CD14-positive monocyte (primary cell): ENCODE measurements around the gene SRCAP. TPM values are rescaled to one million over a fixed set of nuclear protein-coding genes. Genes with fewer than 3 reads are reported as not detected.

Experiments
- DNase-seq, 3 donors: peaks; one replicate each; pipeline ENCODE4 v3.0.0-alpha.2; 2011 to 2022
- H2AFZ ChIP-seq: 2 replicates; pipeline ENCODE4 v1.6.0; 2012; ENCODE audit warnings: mild to moderate bottlenecking, low read depth, low read length, inconsistent platforms; ENCODE audit not compliant: insufficient read depth, poor library complexity, severe bottlenecking
- H3K27ac ChIP-seq, 2 donors: 1 replicate in 1 of 2; 2 replicates in 1 of 2; pipeline ENCODE4 v1.5.1; 2012 to 2013; ENCODE audit warnings: low read length in 2 of 2, control low read depth in 1 of 2, inconsistent platforms in 1 of 2, low read depth in 1 of 2, mild to moderate bottlenecking in 1 of 2
- H3K27me3 ChIP-seq, 2 donors: one replicate each; pipeline versions ENCODE4 v1.6.0 to v1.6.1; 2011 to 2013; ENCODE audit warnings: low read length in 2 of 2; ENCODE audit not compliant: control insufficient read depth in 2 of 2, insufficient read depth in 2 of 2
- H3K36me3 ChIP-seq, 2 donors: replicated peaks in 1 of 2; 1 replicate in 1 of 2; 2 replicates in 1 of 2; pipeline versions ENCODE4 v1.5.1 to v1.6.1; 2012 to 2013; ENCODE audit warnings: low read length in 2 of 2, control low read depth in 1 of 2, inconsistent platforms in 1 of 2, mild to moderate bottlenecking in 1 of 2; ENCODE audit not compliant: insufficient read depth in 2 of 2, control insufficient read depth in 1 of 2
- H3K4me1 ChIP-seq, 2 donors: 1 replicate in 1 of 2; 2 replicates in 1 of 2; pipeline versions ENCODE4 v1.5.1 to v1.6.1; 2012 to 2013; ENCODE audit warnings: low read length in 2 of 2, control low read depth in 1 of 2, inconsistent platforms in 1 of 2, mild to moderate bottlenecking in 1 of 2, moderate library complexity in 1 of 2; ENCODE audit not compliant: insufficient read depth in 2 of 2, control insufficient read depth in 1 of 2
- H3K4me2 ChIP-seq: replicated peaks from 2 replicates; pipeline ENCODE3; 2012; ENCODE audit warnings: low read length, moderate library complexity, mild to moderate bottlenecking; ENCODE audit not compliant: poor library complexity, severe bottlenecking; ENCODE audit errors: extremely low read depth
- H3K4me3 ChIP-seq, 3 experiments: fragments of 200-600 bp in 1 of 3; sonication (generic) in 1 of 3; replicated peaks in 1 of 3; 1 replicate in 2 of 3; 2 replicates in 1 of 3; pipeline ENCODE4 v1.5.1; 2011 to 2013; ENCODE audit warnings: low read length in 3 of 3, mild to moderate bottlenecking in 3 of 3, control low read depth in 2 of 3, low read depth in 2 of 3, inconsistent platforms in 1 of 3, moderate library complexity in 1 of 3
- H3K79me2 ChIP-seq: 2 replicates; pipeline ENCODE4 v1.6.0; 2012; ENCODE audit warnings: mild to moderate bottlenecking, control low read depth, inconsistent platforms, low read length, moderate library complexity; ENCODE audit not compliant: insufficient read depth
- H3K9ac ChIP-seq: 2 replicates; pipeline ENCODE4 v1.6.0; 2017; ENCODE audit warnings: low read length, mild to moderate bottlenecking; ENCODE audit not compliant: insufficient read depth, poor library complexity, severe bottlenecking
- H3K9me3 ChIP-seq, 2 donors: replicated peaks in 1 of 2; 1 replicate in 1 of 2; 2 replicates in 1 of 2; pipeline versions ENCODE4 v1.5.1 to v1.6.1; 2012 to 2013; ENCODE audit warnings: low read length in 2 of 2, control low read depth in 1 of 2; ENCODE audit not compliant: control insufficient read depth in 1 of 2, insufficient read depth in 1 of 2
- H4K20me1 ChIP-seq: 2 replicates; pipeline ENCODE4 v1.6.0; 2012; ENCODE audit warnings: mild to moderate bottlenecking, low read length, control low read depth, moderate library complexity; ENCODE audit not compliant: insufficient read depth
- H3K27ac Mint-ChIP-seq, 7 donors: one replicate each; pipeline ENCODE4 v1.8.0; 2020; ENCODE audit warnings: mild to moderate bottlenecking in 7 of 7, mixed read lengths in 7 of 7, moderate library complexity in 6 of 7, inconsistent platforms in 2 of 7
- H3K27me3 Mint-ChIP-seq, 3 donors: one replicate each; pipeline ENCODE4 v1.8.0; 2021 to 2022; ENCODE audit warnings: low read depth in 3 of 3, mild to moderate bottlenecking in 3 of 3, mixed read lengths in 3 of 3, moderate library complexity in 3 of 3, inconsistent platforms in 1 of 3
- H3K36me3 Mint-ChIP-seq, 2 donors: one replicate each; pipeline ENCODE4 v1.8.0; 2020; ENCODE audit warnings: mixed read lengths in 2 of 2, inconsistent platforms in 1 of 2, mild to moderate bottlenecking in 1 of 2
- H3K4me1 Mint-ChIP-seq: one replicate; pipeline ENCODE4 v1.8.0; 2020; ENCODE audit warnings: mild to moderate bottlenecking, mixed read lengths
- H3K4me3 Mint-ChIP-seq, 2 donors: one replicate each; pipeline ENCODE4 v1.8.0; 2020; ENCODE audit warnings: mild to moderate bottlenecking in 2 of 2, mixed read lengths in 2 of 2, moderate library complexity in 1 of 2
- H3K9me3 Mint-ChIP-seq, 7 donors: one replicate each; pipeline ENCODE4 v1.8.0; 2020 to 2022; ENCODE audit warnings: mixed read lengths in 7 of 7, mild to moderate bottlenecking in 6 of 7, moderate library complexity in 6 of 7, inconsistent platforms in 2 of 7
- WGBS: methylation state at CpG from one replicate; pipeline ENCODE4 v1.1.5; 2013; ENCODE audit warnings: missing lambda C conversion rate; ENCODE audit not compliant: insufficient coverage; 5-methylcytosine and 5-hydroxymethylcytosine counted together
- intact Hi-C, 2 donors: fragments of 100-400 bp; cut with micrococcal nuclease; formaldehyde crosslinking; loops; one replicate each; pipeline versions ENCODE4 v1.15.0 to v1.15.1; 2023
- polyA plus RNA-seq, 3 donors: library from polyadenylated mRNA; depleted of rRNA in 1 of 3; unstranded in 2 of 3; stranded (reverse) in 1 of 3; fragments of 300-500 nt in 2 of 3; fragments of >200 nt in 1 of 3; fragmentation: Illumina TruSeq in 2 of 3; gene quantifications; 1 replicate in 2 of 3; 2 replicates in 1 of 3; pipeline ENCODE4 v1.2.3, GENCODE V29; 2012 to 2021
- TF ChIP-seq, protein P1 (sequence below): fragments of 200-600 bp; IDR thresholded peaks from one replicate; pipeline ENCODE4 v1.8.0; 2022; ENCODE audit warnings: antibody characterized with exemption, mild to moderate bottlenecking

SRCAP gene
- polyA plus RNA-seq, 3 donors = 3.0 to 16.0 (median 6.3) TPM

DNA sequence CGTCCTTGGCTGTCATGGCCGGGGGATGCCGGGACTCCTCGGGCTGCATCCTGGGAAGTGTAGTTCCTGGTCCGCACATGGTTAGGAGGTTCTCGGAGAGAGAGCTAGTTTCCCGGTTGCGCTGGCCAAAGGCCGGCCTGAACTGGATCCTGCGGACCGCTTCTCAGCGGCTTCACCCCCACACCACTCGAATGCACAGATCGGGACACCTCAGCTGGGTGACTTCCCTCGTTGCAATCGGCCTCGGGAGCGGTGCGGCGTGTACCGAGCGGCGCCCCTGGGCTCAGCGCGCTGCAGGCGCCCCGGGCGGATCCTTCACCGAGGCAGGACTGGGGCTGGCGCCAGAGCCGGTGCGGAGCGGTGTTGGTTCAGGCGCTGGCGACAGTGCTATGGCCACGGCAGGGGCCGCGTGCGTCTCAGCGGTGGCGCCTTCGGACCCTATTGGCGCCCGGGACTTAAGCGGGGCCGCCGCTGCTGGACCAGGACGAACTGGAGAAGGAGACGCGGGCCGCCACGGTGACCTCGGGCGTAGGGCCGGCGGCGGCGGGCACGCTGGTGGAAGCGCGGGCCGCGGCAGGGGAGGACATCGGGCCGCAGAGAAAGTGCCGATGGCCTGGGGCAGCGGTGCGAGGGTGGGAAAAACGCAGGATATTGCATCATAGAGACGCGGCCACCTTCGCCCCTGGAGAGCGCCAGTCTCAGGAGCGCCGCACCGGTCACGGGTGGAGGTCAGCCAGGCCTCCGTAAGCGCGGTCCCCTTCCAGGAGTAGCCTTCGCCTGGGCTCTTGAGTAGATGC, 76.6 kb downstream of the SRCAP start:
- H3K4me1 ChIP-seq = peaks cover 28 to 40% of the 10 kb centered on the region in 2 donors
- peak overlapping the region; percentile 32 to 78 (median 53) for H3K4me3 ChIP-seq
- DNase-seq = peak; percentile 55 to 66 (median 63)
- TF ChIP-seq, protein P1, sequence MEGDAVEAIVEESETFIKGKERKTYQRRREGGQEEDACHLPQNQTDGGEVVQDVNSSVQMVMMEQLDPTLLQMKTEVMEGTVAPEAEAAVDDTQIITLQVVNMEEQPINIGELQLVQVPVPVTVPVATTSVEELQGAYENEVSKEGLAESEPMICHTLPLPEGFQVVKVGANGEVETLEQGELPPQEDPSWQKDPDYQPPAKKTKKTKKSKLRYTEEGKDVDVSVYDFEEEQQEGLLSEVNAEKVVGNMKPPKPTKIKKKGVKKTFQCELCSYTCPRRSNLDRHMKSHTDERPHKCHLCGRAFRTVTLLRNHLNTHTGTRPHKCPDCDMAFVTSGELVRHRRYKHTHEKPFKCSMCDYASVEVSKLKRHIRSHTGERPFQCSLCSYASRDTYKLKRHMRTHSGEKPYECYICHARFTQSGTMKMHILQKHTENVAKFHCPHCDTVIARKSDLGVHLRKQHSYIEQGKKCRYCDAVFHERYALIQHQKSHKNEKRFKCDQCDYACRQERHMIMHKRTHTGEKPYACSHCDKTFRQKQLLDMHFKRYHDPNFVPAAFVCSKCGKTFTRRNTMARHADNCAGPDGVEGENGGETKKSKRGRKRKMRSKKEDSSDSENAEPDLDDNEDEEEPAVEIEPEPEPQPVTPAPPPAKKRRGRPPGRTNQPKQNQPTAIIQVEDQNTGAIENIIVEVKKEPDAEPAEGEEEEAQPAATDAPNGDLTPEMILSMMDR = no peak
- peak overlapping the region; percentile 95 for H3K4me2 ChIP-seq
- H4K20me1 ChIP-seq = peaks cover 36% of the 10 kb centered on the region
- H3K36me3 Mint-ChIP-seq = peaks cover 33 to 41% of the 10 kb centered on the region in 2 donors
- peak overlapping the region; percentile 93 to 97 for H3K4me3 Mint-ChIP-seq
- peaks cover 0 to 3% (median 2%) of the 10 kb centered on the region in 3 donors for H3K27me3 Mint-ChIP-seq
- H3K9me3 ChIP-seq = no peaks in the 10 kb centered on the region
- H3K27me3 ChIP-seq = no peaks in the 10 kb centered on the region
- H3K27ac ChIP-seq = peak overlapping the region; percentile 19 to 63
- peak overlapping the region; percentile 68 for H3K9ac ChIP-seq
- intact Hi-C loops = no loop called here
- peak overlapping the region; percentile 65 for H2AFZ ChIP-seq
- peaks cover 52% of the 10 kb centered on the region for H3K4me1 Mint-ChIP-seq
- peaks cover 8% of the 10 kb centered on the region for H3K79me2 ChIP-seq
- H3K36me3 ChIP-seq = peaks cover 36 to 40% of the 10 kb centered on the region in 2 donors
- no peaks in the 10 kb centered on the region for H3K9me3 Mint-ChIP-seq
- WGBS = under 1% methylated on average over 81 of the region's 81 CpGs
- peak overlapping the region; percentile 67 to 92 (median 83) for H3K27ac Mint-ChIP-seq

DNA sequence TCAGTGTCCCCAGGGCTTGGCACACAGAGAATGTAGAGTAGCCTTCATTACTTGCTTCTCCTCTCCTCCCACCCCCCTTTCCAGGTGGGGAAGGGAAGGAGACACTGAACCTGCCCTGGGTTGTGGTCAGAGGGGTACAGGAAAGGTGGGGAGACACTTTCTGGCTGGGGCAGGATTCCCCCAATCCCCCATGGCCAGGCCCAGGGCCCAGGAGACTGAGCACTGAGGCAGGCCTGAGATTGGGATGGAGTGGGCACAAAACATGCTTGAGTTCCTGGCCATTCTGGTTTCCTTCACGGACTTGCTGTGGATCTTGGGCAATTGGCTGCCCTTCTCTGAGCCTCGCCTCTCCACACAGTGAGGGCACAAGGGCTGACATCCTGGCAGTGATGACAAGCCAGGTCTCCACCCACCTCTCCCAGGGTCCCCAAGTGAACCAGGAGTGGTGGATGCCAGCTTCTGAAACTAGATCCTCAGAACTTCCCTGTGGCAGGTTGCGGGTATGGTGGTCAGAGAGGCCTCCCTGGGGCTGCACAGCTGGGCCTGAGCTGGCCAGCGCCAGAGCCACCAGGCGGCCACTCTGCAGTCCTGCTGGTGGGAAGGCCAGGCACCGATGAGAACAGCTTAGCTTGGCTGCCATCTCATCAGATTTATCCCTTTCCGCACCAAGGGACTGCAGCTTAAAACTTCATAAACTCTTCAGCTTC, 78.8 kb downstream of the SRCAP start:
- peaks cover 26% of the 10 kb centered on the region for H4K20me1 ChIP-seq
- intact Hi-C loops = no loop called here
- peaks cover 0 to 2% (median 0%) of the 10 kb centered on the region in 7 donors for H3K9me3 Mint-ChIP-seq
- H2AFZ ChIP-seq = no peak overlapping the region
- TF ChIP-seq, protein P1 = no peak
- no peak overlapping the region for H3K4me3 ChIP-seq
- H3K4me1 ChIP-seq = peaks cover 34 to 47% of the 10 kb centered on the region in 2 donors
- H3K27me3 ChIP-seq = no peaks in the 10 kb centered on the region
- H3K4me1 Mint-ChIP-seq = peaks cover 63% of the 10 kb centered on the region
- 53% methylated on average over 5 of the region's 7 CpGs for WGBS
- peaks cover 0 to 3% (median 2%) of the 10 kb centered on the region in 3 donors for H3K27me3 Mint-ChIP-seq
- peaks cover 8% of the 10 kb centered on the region for H3K79me2 ChIP-seq
- no peak overlapping the region for H3K4me2 ChIP-seq
- H3K9ac ChIP-seq = no peak overlapping the region
- peaks cover 16 to 32% of the 10 kb centered on the region in 2 donors for H3K36me3 Mint-ChIP-seq
- no peak for DNase-seq
- H3K27ac Mint-ChIP-seq = peak overlapping the region in 3 of 7 donors; percentile 16 to 31 (median 27)
- no peak overlapping the region for H3K27ac ChIP-seq
- H3K4me3 Mint-ChIP-seq = no peak overlapping the region
- H3K9me3 ChIP-seq = no peaks in the 10 kb centered on the region
- peaks cover 25 to 28% of the 10 kb centered on the region in 2 donors for H3K36me3 ChIP-seq
